GM18498 (cell line): ENCODE data around the gene DIDO1.

Experiments used
- ATAC-seq: cut with Tn5 transposase; IDR thresholded peaks from one replicate; pipeline ENCODE4 v1.9.1; 2021; ENCODE audit warnings: mild to moderate bottlenecking, moderate library complexity; ENCODE audit not compliant: unreplicated experiment

Gene DIDO1

DNA sequence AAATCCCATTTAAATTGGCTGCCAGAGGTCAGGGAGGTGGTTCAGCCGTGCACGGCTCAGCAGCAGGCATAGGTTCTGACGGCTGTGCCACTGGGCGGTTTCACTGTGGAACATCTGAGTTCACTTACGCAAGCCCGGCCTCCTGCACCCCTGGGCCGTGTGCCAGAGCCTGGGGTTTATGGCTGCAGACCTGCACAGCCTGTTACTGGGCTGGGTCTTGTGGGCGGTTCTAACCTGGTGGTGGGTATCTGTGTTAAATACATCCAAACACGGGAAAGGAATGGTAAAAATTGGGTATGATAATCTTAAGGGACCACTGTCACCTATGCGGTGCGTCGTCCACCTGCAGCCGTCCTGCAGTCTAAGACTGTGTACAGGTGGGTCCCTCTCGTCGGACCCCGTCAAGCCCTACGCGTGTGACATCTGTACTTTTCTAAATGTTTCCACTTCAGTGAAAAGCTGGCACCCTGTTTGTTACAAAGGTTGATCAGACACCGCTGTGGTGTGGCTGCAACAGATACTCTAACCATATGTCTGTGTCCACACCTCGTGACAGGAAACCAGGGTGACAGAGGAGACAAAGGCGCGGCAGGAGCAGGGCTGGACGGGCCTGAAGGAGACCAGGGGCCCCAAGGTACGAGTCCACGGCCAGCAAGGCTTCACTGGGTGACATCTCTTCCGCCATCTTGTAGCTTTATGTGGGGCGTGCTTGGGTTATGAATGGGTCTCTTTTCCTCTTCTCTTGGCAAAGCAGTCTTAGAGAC lies 88.0 kb downstream of the DIDO1 start:
- peak; percentile 83 for ATAC-seq

DNA sequence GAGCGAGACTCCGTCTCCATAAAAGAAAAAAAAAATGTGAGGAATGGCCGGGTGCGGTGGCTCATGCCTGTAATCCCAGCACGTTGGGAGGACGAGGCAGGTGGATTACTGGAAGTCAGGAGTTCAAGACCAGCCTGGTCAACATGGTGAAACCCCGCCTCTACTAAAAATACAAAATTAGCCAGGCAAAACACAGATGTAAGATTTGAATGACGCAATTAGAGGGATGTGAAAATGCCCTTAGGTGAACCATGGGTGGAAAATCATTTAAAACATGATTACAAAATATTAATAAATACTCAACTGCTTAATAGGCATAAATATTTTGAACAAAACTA lies 88.5 kb downstream of the DIDO1 start:
- ATAC-seq: peak; percentile 13

DNA sequence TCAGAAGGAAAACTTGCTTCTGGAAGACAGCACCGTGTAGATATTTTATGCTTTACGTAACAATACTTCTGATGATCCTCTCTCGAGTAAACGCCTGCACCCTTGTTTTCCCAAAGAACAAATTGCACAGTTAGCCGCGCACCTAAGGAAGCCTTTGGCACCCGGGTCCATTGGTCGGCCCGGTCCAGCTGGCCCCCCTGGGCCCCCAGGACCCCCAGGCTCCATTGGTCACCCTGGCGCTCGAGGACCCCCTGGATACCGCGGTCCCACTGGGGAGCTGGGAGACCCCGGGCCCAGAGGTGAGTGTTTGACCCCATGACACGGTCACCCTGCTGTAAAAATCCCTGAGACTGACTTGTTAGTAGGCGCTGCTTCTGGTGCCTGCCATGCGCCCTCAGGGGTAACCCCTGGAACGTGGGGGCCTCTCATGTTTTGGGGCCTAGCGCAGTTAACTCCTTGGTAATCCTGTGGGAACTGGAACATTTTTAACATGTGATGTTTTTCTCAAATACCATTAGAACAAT lies 89.3 kb downstream of the DIDO1 start:
- ATAC-seq: no peak

DNA sequence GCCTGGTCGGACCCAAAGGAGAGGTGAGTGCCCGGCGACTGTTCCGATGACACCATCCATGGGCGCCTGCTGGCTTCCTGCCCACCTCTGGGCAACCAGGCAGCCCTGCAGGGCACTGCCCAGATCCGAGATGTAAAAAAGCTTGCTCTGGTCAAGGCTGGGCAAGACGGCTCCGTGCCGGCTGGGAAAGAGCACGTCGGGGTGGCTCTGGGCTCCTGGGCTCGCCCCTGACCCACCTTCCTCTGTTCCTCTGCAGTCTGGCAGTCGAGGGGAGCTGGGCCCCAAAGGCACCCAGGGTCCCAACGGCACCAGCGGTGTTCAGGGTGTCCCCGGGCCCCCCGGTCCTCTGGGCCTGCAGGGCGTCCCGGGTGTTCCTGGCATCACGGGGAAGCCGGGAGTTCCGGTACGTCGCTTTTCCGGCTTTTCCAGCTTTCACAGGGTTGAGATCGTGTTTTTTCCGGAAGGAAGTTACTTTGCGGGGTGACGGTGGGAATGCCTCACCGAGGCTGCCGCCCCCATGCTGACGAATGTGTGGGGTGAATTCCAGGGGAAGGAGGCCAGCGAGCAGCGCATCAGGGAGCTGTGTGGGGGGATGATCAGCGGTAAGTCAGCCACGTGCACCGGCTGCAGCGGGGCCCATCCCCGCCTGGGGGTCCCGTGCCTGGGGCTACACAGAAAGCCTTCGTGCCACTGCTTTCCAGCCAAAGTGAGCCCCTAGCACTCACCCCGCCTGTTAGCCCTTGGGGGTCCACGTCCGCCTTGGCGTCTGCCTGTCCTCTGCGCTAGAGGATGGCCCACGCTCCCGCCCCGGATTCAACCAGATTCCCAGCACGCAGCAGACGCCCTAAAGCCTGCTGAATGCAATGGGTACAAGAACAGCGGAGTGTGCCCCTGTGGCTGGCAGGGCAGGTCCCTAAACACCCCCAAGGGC lies 90.1 kb downstream of the DIDO1 start:
- no peak for ATAC-seq

DNA sequence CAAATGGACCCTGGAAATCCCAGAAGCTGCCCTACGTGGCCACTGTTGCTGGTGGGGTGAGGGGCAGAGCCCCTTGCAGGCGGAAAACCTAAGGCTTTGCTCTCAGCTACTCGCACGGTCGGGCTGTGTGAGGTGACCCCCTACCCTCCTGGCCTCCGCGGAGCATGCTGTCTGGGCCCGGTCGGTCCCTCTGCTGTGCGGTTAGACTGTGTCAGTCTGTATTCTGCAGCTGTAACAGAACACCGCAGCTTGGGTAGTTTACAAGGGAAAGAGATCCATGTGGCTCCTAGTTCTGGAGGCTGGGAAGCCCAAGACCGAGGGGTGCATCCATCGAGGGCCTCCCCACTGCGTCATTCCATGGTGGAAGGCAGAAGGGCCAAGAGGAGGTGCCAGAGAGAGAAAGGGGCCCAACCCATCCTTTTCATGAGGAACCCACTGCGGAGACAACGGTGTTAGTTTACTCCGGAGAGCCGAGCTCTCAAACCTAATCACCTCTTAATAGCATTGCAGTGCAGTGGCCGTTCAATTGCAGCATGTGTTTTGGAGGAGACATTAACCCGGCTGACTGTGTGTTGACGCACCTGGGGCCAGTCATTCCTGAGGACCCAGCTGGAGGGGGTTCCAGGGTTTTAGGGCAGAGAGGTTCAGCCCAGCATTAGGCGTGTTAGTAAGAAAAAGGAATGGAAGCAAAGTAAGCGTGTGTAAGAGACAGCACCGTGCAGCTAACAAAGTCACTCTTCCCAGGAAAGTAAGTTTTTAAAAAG lies 91.2 kb downstream of the DIDO1 start:
- no peak for ATAC-seq

DNA sequence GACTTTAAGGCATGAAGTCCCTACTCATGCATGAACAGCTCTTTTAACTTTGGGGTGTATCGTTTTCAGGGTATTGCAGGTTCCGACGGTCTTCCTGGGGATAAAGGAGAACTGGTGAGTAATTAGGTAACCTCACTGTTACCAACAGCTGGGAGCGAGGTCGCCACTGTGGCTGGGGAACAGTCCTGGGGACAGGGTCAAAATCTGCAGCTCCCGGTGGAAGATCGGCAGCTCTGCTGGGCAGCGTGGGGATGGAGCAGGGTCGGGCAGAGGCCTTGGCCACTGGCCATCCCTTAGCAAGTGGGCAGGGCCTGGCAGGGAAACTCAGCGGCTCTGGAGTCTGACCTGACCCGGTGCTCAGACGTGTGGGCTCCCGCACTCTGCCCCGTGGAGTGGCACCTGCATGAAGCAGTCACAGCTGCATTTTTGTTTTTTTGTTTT lies 93.3 kb downstream of the DIDO1 start:
- peak; percentile 30 for ATAC-seq

DNA sequence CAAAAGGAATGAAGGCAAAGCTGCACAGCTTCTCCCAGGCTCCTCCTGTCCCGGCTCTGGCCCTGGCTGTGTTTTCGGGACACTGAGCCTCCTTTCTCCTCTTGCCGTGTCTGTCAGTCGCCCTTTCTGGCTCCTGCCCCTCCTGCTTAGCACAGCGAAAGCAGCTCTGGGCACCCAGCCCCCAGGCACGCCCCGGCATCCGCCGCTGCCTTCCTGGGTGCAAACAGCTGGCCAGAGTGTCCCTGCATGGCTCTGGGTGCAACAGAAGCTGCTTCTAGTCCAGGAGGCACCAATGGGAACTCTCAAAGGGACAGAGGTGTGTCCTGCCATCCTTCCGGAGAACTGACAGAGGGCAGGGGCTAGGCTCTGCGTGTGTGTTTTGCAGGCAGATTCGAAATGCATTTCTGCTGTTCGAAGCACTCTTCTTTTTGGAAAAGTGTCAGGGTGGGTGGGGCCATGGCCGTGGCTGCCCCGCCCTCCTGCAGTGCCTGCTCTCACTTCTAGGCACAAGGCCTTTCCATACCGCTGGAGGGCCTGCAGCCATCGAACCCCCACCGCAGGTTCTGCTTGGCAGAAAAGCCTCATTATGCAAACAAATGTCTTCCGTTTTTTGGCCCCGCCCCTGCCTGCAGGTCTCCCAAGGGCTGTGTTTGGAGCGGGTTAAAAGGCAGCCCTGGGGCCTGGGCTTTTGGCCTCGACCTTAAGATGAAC lies 93.9 kb downstream of the DIDO1 start:
- peak; percentile 63 for ATAC-seq

DNA sequence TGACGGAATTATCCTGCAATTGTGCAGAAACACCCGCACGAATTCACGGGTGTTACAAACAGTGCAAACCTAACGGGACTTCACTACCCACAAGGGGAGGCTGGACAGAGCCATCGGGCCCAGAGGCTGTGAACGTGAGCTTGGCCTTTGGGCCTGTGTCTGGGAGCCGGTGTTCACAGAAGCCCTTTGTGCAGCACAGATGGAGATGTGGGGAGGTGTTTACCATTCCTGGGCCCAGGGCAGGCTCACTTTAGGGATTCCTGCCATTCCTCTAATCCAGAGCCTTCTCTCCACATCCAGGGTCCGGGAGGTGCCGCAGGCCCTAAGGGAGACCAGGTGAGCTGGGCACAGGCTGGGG lies 94.5 kb downstream of the DIDO1 start:
- ATAC-seq: no peak

DNA sequence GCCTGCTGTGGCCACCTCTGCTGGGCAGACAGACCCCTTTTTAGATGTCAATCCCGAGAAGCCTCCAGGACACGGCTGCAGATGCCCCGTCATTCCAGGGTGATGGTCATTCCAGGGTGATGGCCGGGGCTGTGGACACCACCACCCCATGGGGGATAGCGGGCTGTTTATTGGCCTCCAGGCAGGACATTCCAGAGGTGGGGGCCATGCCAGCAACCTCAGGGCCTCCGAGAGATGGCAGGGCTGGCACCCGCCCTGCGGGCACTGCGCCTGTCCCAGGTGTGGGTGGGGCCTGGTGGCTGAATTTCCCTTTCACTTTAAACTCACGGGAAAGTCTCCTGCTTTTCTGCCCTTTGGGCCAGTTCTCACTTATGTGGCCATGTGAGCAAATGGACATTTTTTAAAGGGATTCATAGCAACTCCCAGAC lies 94.9 kb downstream of the DIDO1 start:
- no peak for ATAC-seq

DNA sequence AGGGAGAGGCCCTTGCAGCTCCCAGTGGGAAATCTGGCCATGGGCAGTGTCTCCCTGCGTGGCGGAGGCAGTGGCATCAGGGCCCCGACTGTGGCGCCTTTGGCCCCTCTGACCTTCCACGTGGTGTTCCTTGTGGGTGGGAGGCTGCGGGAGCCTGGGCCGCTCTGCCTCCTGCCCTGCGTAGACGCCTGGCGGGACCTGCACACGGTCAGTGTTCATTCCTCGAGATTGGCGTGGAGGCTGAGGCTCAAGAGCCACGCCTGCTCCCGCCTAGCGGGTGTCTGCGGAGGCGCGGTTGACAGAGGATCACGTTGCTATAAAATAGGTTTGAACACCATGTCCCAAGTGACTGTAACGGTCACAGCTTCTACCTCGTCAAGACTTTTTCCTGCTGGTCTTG lies 95.5 kb downstream of the DIDO1 start:
- ATAC-seq: no peak

DNA sequence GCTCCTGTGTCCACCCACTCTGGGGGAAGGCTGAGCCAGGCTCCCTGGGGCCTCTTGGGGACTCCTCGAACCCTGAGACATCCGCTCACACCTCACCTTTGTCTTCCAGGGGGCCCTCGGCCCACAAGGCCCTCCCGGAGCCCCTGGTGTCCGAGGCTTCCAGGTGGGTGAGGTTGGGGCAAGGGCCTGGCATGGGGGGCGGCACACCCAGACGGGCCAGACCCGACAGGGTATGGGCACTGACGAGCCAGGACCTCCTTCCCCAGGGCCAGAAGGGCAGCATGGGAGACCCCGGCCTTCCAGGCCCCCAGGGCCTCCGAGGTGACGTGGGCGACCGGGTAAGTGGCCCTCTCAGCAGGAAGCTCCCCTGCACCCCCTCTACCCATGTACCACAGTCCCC lies 96.1 kb downstream of the DIDO1 start:
- no peak for ATAC-seq

DNA sequence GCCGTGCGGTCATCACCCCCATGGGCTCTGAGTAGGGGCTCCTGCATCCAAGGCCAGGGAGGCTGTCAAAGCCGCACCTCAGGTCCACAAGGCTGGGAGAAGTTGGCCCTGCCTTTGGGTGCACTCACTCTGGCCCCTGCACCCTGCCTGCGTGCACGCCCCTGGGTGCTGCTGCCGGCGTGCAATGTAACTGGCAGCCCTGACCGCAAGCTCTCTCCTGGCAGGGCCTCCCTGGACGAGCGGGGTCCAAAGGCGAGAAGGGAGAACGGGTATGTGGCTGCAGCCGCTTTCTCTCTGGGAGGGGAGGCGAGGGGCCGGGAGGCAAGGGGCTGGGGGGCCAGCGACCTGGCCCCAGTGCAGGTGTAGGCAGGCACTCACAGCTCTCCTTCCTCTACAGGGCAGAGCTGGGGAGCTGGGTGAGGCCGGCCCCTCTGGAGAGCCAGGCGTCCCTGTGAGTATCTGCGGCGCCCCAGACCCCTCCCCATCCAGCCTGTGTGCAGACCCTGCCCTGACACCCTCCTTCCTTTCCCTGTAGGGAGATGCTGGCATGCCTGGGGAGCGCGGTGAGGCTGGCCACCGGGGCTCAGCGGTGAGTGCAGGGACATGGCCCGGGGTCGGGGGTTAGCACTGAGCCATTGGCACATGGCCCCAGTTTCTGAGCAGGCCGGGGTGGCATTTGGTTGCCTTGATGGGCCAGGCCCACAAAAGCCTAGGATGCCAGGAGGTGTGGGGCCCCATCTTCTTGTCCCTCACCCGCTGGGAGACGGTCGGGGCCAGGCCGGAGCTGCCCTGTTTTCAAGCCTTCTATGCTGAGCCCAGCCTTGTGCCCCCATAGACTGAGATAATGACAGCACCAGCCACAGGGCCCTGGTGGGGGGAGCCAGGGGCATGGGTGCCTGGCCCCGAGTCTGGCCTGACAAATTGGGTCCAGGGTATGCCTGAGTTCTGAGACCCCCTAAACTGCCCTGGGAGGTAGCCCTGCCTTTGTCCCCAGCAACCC lies 96.8 kb downstream of the DIDO1 start:
- no peak for ATAC-seq

DNA sequence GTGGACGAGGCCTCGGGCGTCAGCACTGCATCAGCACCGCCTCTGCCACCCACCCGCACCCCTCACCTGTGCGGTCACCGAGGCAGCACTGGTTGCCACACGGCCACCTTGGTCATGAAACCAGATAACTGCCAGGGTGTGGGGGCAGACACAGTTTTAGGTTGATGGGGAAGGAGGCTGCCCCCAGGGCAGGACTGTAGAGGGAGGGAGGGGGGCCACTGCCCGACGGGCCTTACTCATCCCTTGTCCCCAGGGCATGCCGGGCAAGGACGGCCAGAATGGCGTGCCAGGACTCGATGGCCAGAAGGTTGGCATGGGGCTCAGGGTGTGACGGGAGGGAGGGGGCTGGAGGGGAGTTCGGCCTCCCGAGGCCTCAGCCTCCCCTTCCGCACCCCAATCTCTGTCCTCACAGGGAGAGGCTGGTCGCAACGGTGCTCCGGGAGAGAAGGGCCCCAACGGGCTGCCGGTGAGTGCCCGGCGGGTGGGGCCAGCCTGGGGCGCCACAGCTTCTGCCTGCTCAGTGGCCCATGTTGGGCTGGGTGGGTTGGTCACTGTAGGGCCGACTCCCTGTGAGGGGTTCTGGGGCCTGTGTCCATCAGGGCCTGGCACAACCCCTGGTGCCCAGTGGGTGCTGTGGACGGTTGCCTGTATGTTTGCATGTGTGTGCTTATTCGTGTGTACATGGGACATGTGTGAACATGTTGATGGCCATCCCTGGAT lies 97.6 kb downstream of the DIDO1 start:
- ATAC-seq: no peak

DNA sequence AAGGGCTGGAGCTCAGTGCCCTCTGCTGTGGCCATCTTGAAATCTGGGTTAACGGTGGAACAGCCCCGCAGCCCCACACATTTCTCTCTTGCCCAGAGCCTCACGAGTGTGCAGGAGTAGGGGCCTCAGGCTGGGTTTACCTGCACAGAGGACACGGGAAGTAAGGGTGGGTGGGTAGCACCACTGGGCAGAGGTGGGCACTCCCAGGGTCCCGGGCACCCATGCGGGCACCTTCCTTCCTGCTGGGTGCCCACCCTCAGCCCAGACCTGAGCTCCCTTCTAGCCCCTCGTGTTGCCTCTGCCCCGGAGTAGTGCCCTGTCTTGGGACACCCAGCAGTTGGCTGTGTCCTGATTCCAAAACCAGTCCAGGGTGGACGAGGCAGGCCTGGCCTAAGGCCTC lies 98.3 kb downstream of the DIDO1 start:
- ATAC-seq: no peak
